ENCODE data around the gene CDH4.

The CDH4 gene

DNA sequence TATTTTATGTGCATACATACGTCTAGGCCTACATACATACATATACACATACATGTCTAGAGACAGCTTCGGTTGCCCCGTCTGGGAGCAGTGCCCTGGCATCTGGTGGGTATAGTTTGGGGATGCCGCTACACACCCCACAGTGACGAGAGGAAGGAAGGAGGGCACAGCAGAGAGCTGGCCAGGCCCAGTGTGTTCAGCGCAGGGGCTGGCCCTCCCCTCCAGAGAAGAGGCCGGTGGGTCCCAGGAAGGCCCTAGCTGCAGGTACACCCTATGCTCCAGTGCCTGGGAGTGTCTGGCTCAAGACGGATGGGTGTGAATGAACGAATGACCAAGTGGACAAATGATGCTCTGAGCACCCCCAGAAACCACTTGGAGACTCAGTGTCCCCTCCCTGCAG, 284.6 kb downstream of the CDH4 start:
- DNase-seq (ENCODE audit: low spot score), result no peak

DNA sequence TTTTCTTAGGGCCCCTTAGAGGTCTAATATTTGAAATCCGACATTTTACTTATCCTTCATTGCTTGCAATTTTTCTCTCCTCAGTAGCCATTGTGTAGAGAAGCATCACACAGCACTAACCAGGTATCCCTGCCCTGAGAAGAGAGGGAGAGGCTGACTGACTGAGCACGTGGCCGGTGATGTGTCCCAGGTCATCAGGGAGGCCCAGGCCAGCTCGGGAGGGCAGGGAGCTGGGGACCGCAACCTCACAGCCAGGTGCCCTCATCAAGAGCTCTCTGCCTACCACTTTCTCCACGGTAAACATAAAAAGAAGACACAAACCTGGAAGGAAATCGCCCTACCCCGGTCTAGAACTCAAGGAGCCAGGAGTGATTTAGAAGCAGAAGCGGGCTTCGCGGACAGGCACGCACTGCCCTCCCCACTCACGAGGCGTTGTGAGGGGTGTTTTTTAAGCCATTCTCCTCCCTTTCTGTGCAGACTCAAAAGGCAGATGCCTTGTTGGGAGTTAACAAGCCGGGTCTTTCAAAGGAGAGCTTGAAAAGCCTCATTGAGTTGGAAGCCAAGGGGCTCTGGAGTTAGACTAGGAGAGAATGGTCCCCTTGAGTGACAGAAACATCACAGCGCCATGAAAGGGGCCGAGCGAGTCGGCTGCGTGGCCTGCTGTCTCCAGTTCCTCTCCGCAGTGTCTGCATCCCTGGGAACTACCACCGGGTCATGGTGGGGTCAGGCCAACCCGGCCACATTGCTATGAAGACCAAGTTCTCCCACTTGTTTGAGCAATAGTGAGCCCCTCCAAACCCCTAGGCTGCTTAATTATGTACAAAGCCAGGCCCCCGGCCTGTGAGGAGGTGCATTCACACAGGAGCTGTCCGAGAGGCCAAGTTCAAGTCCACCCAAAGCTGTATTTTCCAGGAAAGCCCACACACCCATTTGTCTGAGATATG, 285.4 kb downstream of the CDH4 start:
- no peak for DNase-seq (ENCODE audit: low spot score)

GRCh38 chr20:61538183-61538942, 286.3 kb downstream of the CDH4 start:
- no peak for DNase-seq (ENCODE audit: low spot score)

- DNase-seq (ENCODE audit: low spot score), result no peak
Observed at GRCh38 chr20:61538943-61539265, 286.8 kb downstream of the CDH4 start.

DNA sequence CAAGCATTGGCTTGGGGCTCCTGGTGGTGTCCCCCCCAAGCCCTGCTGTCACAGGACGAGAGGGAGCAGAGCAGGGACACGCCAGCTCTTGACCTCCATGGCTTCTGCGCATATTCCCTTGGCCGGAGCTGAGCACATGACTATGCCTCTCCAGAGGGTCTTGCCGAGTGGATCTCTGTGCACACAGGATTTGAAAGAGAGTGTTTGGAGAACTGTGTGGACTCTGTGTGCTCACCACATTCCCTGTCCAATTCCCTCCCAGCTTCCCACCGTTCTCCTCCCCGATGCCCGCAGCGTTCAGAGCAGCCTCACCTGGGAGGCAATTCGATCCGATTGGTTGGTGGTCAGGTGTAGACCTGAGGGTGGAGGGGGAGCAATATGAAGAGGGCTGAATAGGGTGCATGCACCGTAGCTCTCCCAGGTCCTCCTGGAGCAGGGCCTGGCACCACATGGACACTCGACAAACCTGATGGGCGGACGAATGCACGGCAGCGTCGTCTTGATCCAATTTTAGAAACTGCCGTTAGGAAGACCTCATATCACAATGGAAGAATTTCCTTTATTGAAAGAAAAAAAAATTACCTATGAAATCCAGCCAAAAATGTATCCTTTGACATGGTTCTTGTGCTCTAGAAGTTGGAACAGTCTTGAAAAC, 287.8 kb downstream of the CDH4 start:
- DNase-seq (ENCODE audit: low spot score), result no peak

DNA sequence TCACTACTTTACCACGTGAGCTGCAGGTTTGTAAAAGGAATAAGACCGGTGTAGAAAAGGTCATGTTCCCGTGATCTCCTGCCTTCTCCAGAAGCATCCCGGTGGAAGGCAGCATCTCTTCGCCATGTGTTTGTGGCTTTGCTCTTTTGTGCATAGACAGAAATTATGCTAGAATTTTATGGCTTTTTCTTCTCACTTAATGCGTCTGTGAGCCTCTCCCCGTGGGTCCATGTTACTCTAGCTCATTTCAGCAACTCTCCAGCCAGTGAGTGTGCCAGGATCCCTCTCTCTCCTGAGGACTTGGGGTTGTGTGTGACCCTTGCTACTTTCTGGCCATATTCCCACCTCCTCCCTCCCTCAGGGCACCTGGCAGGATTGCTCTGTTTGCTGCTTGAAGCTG, 289.5 kb downstream of the CDH4 start:
- no peak for DNase-seq (ENCODE audit: low spot score)

- no peak for DNase-seq (ENCODE audit: low spot score)
Observed at GRCh38 chr20:61543086-61543485, 291.0 kb downstream of the CDH4 start.

GRCh38 chr20:61543931-61544745, 292.1 kb downstream of the CDH4 start:
- DNase-seq (ENCODE audit: low spot score), result no peak

- DNase-seq (ENCODE audit: low spot score), result no peak
Observed at GRCh38 chr20:61544910-61545889, 293.1 kb downstream of the CDH4 start.

- no peak for DNase-seq (ENCODE audit: low spot score)
Observed at GRCh38 chr20:61546641-61547040, 294.6 kb downstream of the CDH4 start.

- no peak for DNase-seq (ENCODE audit: low spot score)
Observed at GRCh38 chr20:61548069-61548468, 296.0 kb downstream of the CDH4 start.

GRCh38 chr20:61549865-61550264, 297.8 kb downstream of the CDH4 start:
- no peak for DNase-seq (ENCODE audit: low spot score)

- DNase-seq (ENCODE audit: low spot score), result no peak
Observed at GRCh38 chr20:61551401-61551800, 299.3 kb downstream of the CDH4 start.

GRCh38 chr20:61554617-61555016, 302.6 kb downstream of the CDH4 start:
- DNase-seq (ENCODE audit: low spot score), result no peak

GRCh38 chr20:61555566-61555965, 303.5 kb downstream of the CDH4 start:
- no peak for DNase-seq (ENCODE audit: low spot score)

DNA sequence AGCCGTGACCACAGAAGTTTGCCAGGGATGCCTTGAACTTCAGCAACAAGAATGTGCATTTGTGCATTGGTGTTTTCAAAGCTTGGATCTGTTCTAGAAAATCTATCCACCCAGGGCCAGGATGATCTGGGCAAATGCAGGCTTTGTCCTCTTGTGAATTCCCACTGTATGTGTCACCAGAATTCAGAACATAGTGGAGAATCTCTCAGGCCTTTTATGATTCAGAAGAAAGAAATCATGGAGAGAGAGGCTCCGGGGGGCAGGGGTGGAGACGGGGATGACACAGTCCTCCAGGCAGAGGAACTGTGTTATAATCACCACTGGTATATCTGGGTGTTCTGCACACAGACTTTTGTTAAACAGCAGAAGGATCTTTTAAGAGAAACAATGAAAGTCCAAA, 304.1 kb downstream of the CDH4 start:
- DNase-seq (ENCODE audit: low spot score), result peak; percentile 9

DNA sequence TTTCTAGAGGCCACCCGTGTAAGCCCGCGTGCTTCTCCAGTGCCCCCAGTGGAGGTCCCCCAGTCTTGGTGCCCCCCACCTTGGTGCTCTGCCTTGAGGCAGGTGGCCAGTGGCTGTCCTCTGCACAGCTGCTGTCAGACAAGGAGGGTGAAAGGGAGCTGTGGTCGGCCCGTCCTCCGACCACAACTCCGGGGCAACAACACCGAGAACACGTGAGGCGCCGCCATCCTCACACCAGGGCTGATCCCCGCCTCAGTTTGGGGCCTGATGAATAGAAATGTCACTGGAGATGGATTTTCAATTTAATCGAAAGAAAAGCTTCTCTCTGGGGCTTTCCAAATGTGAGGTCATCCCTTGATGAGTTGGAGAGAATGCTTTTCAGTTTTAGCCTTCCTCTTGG, 304.6 kb downstream of the CDH4 start:
- DNase-seq (ENCODE audit: low spot score), result no peak

- no peak for DNase-seq (ENCODE audit: low spot score)
Observed at GRCh38 chr20:61557621-61558020, 305.6 kb downstream of the CDH4 start.

GRCh38 chr20:61558726-61559125, 306.7 kb downstream of the CDH4 start:
- DNase-seq (ENCODE audit: low spot score), result no peak

GRCh38 chr20:61559706-61560315, 307.8 kb downstream of the CDH4 start:
- no peak for DNase-seq (ENCODE audit: low spot score)
